HG02623 (cell line): Measurements from ENCODE around the gene YWHAG.
"Not testable (repeated sequence)": the region's sequence is repeated elsewhere in the genome, so short reads cannot be mapped to it uniquely, and the experiment has no call there.

Source experiments
- ATAC-seq: cut with Tn5 transposase; IDR thresholded peaks from one replicate; pipeline ENCODE4 v1.9.1; 2021; ENCODE audit warnings: moderate library complexity; ENCODE audit not compliant: unreplicated experiment

Gene YWHAG

GRCh38 chr7:76325811-76326210 is 33.0 kb downstream of the YWHAG start:
- ATAC-seq, result no peak

GRCh38 chr7:76325092-76325491 is 33.7 kb downstream of the YWHAG start:
- no peak for ATAC-seq

GRCh38 chr7:76318488-76319353 is 40.1 kb downstream of the YWHAG start:
- peak; percentile 29 for ATAC-seq

- ATAC-seq, result peak; percentile 92
Measured at GRCh38 chr7:76317782-76318487, 40.9 kb downstream of the YWHAG start.

- ATAC-seq, result no peak
Measured at GRCh38 chr7:76316984-76317781, 41.6 kb downstream of the YWHAG start.

GRCh38 chr7:76315364-76315763 is 43.4 kb downstream of the YWHAG start:
- ATAC-seq, result no peak

GRCh38 chr7:76314740-76315139 is 44.1 kb downstream of the YWHAG start:
- not testable (repeated sequence) for ATAC-seq

- peak; percentile 33 for ATAC-seq
Measured at GRCh38 chr7:76314042-76314721, 44.6 kb downstream of the YWHAG start.

- not testable (repeated sequence) for ATAC-seq
Measured at GRCh38 chr7:76311838-76312237, 47.0 kb downstream of the YWHAG start.

- ATAC-seq, result no peak
Measured at GRCh38 chr7:76310102-76310957, 48.5 kb downstream of the YWHAG start.

GRCh38 chr7:76309341-76310101 is 49.3 kb downstream of the YWHAG start:
- not testable (repeated sequence) for ATAC-seq

- ATAC-seq, result not testable (repeated sequence)
Measured at GRCh38 chr7:76308874-76309273, 49.9 kb downstream of the YWHAG start.

- no peak for ATAC-seq
Measured at GRCh38 chr7:76304888-76305375, 53.9 kb downstream of the YWHAG start.

GRCh38 chr7:76303202-76304147 is 55.3 kb downstream of the YWHAG start:
- peak; percentile 42 for ATAC-seq

- peak; percentile 60 for ATAC-seq
Measured at GRCh38 chr7:76302347-76303201, 56.2 kb downstream of the YWHAG start, which contains the start of gene HSPB1. Gene HSPB1, plus strand, starts transcription at chr7:76302673. Its CDS starts 40 bp downstream, at chr7:76302713.

- no peak for ATAC-seq
Measured at GRCh38 chr7:76301000-76301399, 57.8 kb downstream of the YWHAG start.
